Activated CD8-positive, alpha-beta memory T cell treated with anti-CD3 and anti-CD28 coated beads, Interleukin-2, amount 10 ng/mL, durations not matched to agents 7 days and 5 days (primary cell): ENCODE results near the gene HOMER3. TPM values are rescaled to one million over a fixed set of nuclear protein-coding genes. Genes with fewer than 3 reads are reported as not detected.

ENCODE experiments used
- ATAC-seq: fragments of 150-1000 bp; cut with Tn5 transposase; one replicate; pipeline ENCODE4 v1.10.0; 2021; ENCODE audit warnings: moderate library complexity
- CTCF ChIA-PET: fragments of 350-600 bp; sonication (Branson Sonifier 250); formaldehyde crosslinking; loops from one replicate; lab custom pipeline; 2021; ENCODE audit warnings: antibody characterized with exemption; lab: Charles Lee
- DNase-seq: peaks from one replicate; pipeline ENCODE4 v3.0.0-alpha.2; 2020
- H3K27ac Mint-ChIP-seq: one replicate; pipeline ENCODE4 v1.8.0; 2021; ENCODE audit warnings: mild to moderate bottlenecking, mixed read lengths
- H3K27me3 Mint-ChIP-seq: one replicate; pipeline ENCODE4 v1.8.0; 2021; ENCODE audit warnings: mixed read lengths
- H3K36me3 Mint-ChIP-seq: one replicate; pipeline ENCODE4 v1.8.0; 2021; ENCODE audit warnings: mild to moderate bottlenecking, mixed read lengths
- H3K4me1 Mint-ChIP-seq: one replicate; pipeline ENCODE4 v1.8.0; 2021; ENCODE audit warnings: mixed read lengths
- H3K4me3 Mint-ChIP-seq: one replicate; pipeline ENCODE4 v1.8.0; 2021; ENCODE audit warnings: mild to moderate bottlenecking, moderate library complexity, mixed read lengths
- H3K9me3 Mint-ChIP-seq: one replicate; pipeline ENCODE4 v1.8.0; 2022; ENCODE audit warnings: low read depth, mixed read lengths
- total RNA-seq, 2 experiments: library from RNA; stranded (reverse); gene quantifications; one replicate each; pipeline ENCODE4 v1.2.3, GENCODE V29; 2021

The HOMER3 gene
- total RNA-seq, 2 experiments from 2014 or later: 0.26 TPM; not detected in 1

GRCh38 chr19:18899624-18900560 is 41.1 kb downstream of the HOMER3 start:
- peaks cover 19% of the 10 kb centered on the region for H3K27me3 Mint-ChIP-seq
- DNase-seq (no peak), ATAC-seq (no peak)
- H3K4me3 Mint-ChIP-seq: no peak overlapping the region
- peaks cover 5% of the 10 kb centered on the region for H3K36me3 Mint-ChIP-seq
- peaks cover 9% of the 10 kb centered on the region for H3K4me1 Mint-ChIP-seq
- CTCF ChIA-PET: interaction anchor here (0.6 kb wide), 1 partner anchor 28 kb away, joined by 5 read pairs; no protein-coding TSS in a partner anchor
- H3K27ac Mint-ChIP-seq: no peak overlapping the region
- H3K9me3 Mint-ChIP-seq: no peaks in the 10 kb centered on the region

DNA sequence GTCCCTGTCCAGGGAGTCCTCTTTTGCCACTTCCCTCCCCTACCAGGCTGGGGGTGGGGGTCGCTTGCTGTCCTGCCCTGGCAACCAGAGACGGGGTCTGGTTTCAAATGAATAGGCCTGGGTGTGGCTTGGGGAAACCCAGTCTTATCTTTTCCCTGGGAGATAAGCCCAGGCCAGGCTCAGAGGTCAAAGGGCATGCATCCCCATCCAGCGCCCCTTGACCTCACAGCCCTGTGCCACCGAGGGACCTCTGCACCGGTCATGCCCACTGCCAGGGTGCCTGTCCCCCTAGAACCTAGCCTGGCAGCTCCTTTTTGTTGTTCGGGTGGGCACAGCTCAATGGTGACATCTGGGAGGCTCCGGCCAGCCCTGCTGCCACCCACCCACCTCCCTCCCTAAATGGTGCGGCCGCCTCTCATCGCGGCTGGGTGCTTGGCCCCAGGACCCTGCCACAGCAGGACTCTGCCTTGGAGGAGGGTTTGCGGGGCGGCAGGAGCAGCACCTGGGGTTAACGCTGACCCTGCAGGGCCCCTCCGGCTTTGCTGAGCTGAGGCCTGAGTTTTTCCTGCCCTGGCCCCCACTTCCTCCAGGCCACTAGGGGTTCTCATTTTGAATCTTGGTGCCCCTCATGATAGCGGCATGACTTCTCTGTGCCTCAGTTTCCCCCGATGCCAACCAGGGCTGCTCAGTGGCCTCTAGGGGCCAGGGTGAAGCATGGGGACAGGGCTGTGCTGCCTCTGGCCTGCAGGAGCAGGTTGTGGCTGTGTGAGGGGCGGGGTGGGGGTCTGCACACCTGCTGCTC is 42.2 kb downstream of the HOMER3 start:
- no peak overlapping the region for H3K4me3 Mint-ChIP-seq
- H3K9me3 Mint-ChIP-seq: no peaks in the 10 kb centered on the region
- H3K27ac Mint-ChIP-seq: no peak overlapping the region
- no peak for DNase-seq
- no peak for ATAC-seq
- CTCF ChIA-PET: no interaction called here
- peaks cover 26% of the 10 kb centered on the region for H3K27me3 Mint-ChIP-seq
- peaks cover 9% of the 10 kb centered on the region for H3K4me1 Mint-ChIP-seq
- H3K36me3 Mint-ChIP-seq: peaks cover 5% of the 10 kb centered on the region

- no peak for ATAC-seq
Measured at GRCh38 chr19:18898081-18898606, 42.9 kb downstream of the HOMER3 start.

GRCh38 chr19:18897094-18898029 is 43.7 kb downstream of the HOMER3 start:
- ATAC-seq (no peak), DNase-seq (no peak)
- Mint-ChIP-seq H3K27ac (no peak overlapping the region), H3K9me3 (no peaks in the 10 kb centered on the region), H3K36me3 (peaks cover 5% of the 10 kb centered on the region), H3K4me1 (peaks cover 9% of the 10 kb centered on the region), H3K4me3 (no peak overlapping the region), H3K27me3 (peaks cover 30% of the 10 kb centered on the region)
- CTCF ChIA-PET: no interaction called here

More at GRCh38 chr19:18898081-18898606, 42.9 kb downstream of the HOMER3 start:
- peaks cover 9% of the 10 kb centered on the region for H3K4me1 Mint-ChIP-seq
- CTCF ChIA-PET: no interaction called here
- no peak overlapping the region for H3K4me3 Mint-ChIP-seq
- no peak overlapping the region for H3K27ac Mint-ChIP-seq
- H3K27me3 Mint-ChIP-seq: peaks cover 28% of the 10 kb centered on the region
- H3K9me3 Mint-ChIP-seq: no peaks in the 10 kb centered on the region
- peaks cover 5% of the 10 kb centered on the region for H3K36me3 Mint-ChIP-seq
- DNase-seq: no peak

DNA sequence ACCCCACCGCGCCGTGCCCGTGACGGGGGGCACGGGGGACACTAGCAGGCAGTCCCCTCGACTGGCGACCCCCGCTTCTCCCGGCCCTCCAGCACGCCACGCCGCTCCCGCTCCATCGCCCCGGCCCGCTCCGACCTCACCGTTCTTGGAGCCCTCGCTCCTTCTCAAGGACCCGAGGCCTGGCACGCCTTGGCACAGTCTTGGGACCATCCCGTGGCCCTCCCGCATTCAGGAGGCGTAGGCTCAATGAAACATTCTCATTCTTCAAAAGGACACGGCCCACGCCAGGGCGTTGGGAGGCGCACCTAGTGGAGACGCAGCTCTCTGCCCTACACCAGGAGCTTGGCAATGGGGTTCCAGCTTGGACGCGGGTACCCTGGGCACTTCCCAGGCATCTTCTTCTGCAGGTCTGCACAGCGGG is 44.6 kb downstream of the HOMER3 start:
- Mint-ChIP-seq H3K4me1 (peaks cover 9% of the 10 kb centered on the region), H3K27me3 (peaks cover 30% of the 10 kb centered on the region), H3K36me3 (peaks cover 2% of the 10 kb centered on the region), H3K4me3 (no peak overlapping the region), H3K9me3 (no peaks in the 10 kb centered on the region), H3K27ac (no peak overlapping the region)
- CTCF ChIA-PET: no interaction called here
- ATAC-seq: no peak
- no peak for DNase-seq

DNA sequence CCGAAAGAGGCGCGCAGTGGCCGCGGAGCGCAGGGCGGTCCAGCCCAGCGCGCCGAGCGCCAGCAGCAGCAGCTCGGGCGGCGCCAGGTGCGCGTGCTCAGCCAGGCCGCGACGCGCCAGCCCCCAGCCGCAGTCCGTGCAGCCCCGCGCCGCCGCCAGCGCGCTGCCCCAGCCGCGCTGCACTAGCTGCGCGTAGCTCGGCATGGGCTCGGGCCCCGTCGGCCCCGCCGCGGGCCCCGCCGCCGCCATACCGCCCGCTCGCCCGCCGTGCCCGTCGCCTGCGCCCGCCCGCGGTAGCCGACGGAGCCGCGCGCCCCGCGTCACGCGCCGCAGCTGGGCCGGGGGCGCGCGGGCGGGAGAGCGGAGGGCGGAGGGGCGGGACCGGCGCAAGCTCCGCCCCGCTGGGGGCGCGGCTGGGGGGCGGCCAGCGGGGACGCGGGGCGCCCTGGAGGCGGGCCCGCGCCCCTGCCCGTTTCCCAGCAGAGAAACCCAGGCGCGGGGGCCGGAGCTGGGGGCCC is 45.1 kb downstream of the HOMER3 start, which contains the start of gene CERS1:
Gene CERS1, minus strand, starts transcription at position 335 of the 518 bp plus-strand sequence. Its CDS starts 86 bp downstream, at position 249.
- peaks cover 9% of the 10 kb centered on the region for H3K4me1 Mint-ChIP-seq
- no peak within 1 kb of the TSS for H3K27ac Mint-ChIP-seq
- no peaks in the 10 kb centered on the region for H3K9me3 Mint-ChIP-seq
- no peak within 1 kb of the TSS for H3K4me3 Mint-ChIP-seq
- no peak for DNase-seq
- H3K27me3 Mint-ChIP-seq: peaks cover 30% of the 10 kb centered on the region
- H3K36me3 Mint-ChIP-seq: peaks cover under 1% of the 10 kb centered on the region
- CTCF ChIA-PET: no interaction called here
- ATAC-seq: no peak

DNA sequence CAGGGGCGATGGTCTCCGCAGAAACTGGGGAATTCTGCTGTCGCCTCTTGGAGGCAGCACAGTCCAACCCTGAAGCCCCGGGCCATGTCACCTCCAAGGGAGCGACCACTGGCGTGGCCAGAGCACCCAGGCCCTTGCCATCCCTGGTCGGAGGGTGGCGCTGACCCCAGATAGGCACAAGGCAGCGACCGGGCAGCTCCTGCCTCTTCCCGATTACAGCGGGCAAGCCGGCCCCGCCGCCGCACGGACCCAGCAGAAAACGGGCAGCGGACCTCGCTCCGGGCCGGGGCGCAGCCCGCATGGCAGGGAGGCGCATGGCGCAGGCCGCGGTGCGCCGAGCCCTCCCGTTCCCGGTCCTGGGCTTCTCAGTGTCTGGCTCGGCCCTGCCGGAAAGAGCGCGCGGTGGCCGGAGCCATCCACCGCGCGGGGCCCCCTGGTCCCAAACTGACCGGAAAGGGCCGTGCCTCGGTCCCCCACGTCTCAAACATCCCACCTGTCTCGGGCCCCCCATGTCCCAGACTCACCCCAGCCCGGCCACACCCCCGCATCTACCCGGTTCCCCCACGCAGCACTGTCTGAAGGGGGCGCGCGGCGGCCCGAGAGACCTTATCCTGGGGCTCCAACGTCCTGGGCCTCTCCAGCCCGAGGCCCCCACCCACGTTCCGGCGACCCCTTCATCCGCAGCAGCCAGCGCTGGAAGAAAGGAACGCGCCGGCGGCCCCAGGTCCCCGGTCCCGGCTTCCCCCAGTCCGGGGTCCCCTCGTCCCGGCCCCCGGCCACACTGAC is 45.8 kb downstream of the HOMER3 start:
- CTCF ChIA-PET: interaction anchor here (0.5 to 0.7 kb wide), 2 partner anchors 52 to 342 kb away, joined by 3 read pairs; no protein-coding TSS in a partner anchor
- no peak for ATAC-seq

DNA sequence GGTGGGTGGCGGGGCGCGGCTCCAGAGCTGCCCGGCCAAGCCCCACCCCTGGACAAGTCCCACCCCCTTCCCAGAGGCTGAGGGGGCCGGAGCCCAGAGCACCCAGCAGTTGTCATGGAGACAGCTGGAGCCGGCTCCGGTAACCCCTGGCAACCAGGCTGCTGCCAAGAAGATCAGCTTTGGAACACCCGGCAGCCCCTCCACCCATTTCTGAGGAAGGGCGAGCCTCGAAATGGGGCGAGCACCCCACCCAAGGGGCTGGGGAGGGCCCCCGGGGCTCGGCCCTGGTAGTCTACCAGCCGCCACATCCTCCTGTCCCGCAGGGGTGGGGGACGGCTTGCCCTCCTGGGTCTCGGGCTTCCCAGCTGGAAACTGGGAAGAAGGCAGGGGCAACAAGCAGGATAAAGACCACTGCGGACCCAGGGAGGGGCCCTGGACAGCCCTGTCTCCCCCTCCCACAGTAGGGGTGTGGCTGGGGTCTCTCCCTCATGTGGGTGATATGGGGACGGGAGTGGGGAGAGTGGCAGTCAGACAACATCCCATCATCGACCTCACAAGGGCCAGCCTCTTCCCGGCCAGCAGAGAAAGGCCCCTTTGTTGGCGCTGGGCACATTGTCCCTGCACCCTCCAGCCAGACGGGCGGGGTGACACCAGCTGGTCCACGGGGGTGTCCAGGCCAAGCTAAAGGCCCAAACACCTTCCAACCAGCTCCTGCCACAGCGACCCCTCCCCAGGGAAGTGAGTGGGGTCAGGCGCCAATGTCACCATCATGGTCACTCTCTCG is 46.6 kb downstream of the HOMER3 start:
- CTCF ChIA-PET: interaction anchor here (0.7 to 1.6 kb wide), 2 partner anchors 11 to 51 kb away, joined by 3 read pairs; no protein-coding TSS in a partner anchor
- DNase-seq (no peak), ATAC-seq (no peak)
- H3K36me3 Mint-ChIP-seq: no peaks in the 10 kb centered on the region
- H3K9me3 Mint-ChIP-seq: no peaks in the 10 kb centered on the region
- H3K27me3 Mint-ChIP-seq: peaks cover 30% of the 10 kb centered on the region
- no peak overlapping the region for H3K4me3 Mint-ChIP-seq
- no peak overlapping the region for H3K27ac Mint-ChIP-seq
- peaks cover 9% of the 10 kb centered on the region for H3K4me1 Mint-ChIP-seq

More for the DNA sequence above, 45.8 kb downstream of the HOMER3 start:
- Mint-ChIP-seq H3K4me1 (peaks cover 9% of the 10 kb centered on the region), H3K27ac (no peak overlapping the region), H3K4me3 (no peak overlapping the region), H3K9me3 (no peaks in the 10 kb centered on the region), H3K27me3 (peaks cover 30% of the 10 kb centered on the region), H3K36me3 (no peaks in the 10 kb centered on the region)
- DNase-seq: no peak

- Mint-ChIP-seq H3K4me1 (peaks cover 9% of the 10 kb centered on the region), H3K4me3 (no peak overlapping the region), H3K36me3 (no peaks in the 10 kb centered on the region), H3K27ac (no peak overlapping the region), H3K27me3 (peaks cover 30% of the 10 kb centered on the region), H3K9me3 (no peaks in the 10 kb centered on the region)
- no peak for ATAC-seq
- CTCF ChIA-PET: interaction anchor here (1.6 kb wide), 1 partner anchor 12 kb away, joined by 3 read pairs; no protein-coding TSS in a partner anchor
- DNase-seq: no peak
Measured at GRCh38 chr19:18893587-18894253, 47.3 kb downstream of the HOMER3 start.

- DNase-seq: no peak
- Mint-ChIP-seq H3K4me3 (no peak overlapping the region), H3K9me3 (no peaks in the 10 kb centered on the region), H3K4me1 (no peaks in the 10 kb centered on the region), H3K27ac (no peak overlapping the region), H3K36me3 (no peaks in the 10 kb centered on the region), H3K27me3 (peaks cover 12% of the 10 kb centered on the region)
- no peak for ATAC-seq
- CTCF ChIA-PET: interaction anchor here (0.7 kb wide), 1 partner anchor 429 kb away, joined by 3 read pairs; no protein-coding TSS in a partner anchor
Measured at GRCh38 chr19:18889949-18890745, 50.9 kb downstream of the HOMER3 start.
